ENCODE measurements around the gene GRPEL2.

GRPEL2 gene

GRCh38 chr5:149356391-149356790 is 11.1 kb downstream of the GRPEL2 start (continued):
- TF ChIP-seq, protein P1, sequence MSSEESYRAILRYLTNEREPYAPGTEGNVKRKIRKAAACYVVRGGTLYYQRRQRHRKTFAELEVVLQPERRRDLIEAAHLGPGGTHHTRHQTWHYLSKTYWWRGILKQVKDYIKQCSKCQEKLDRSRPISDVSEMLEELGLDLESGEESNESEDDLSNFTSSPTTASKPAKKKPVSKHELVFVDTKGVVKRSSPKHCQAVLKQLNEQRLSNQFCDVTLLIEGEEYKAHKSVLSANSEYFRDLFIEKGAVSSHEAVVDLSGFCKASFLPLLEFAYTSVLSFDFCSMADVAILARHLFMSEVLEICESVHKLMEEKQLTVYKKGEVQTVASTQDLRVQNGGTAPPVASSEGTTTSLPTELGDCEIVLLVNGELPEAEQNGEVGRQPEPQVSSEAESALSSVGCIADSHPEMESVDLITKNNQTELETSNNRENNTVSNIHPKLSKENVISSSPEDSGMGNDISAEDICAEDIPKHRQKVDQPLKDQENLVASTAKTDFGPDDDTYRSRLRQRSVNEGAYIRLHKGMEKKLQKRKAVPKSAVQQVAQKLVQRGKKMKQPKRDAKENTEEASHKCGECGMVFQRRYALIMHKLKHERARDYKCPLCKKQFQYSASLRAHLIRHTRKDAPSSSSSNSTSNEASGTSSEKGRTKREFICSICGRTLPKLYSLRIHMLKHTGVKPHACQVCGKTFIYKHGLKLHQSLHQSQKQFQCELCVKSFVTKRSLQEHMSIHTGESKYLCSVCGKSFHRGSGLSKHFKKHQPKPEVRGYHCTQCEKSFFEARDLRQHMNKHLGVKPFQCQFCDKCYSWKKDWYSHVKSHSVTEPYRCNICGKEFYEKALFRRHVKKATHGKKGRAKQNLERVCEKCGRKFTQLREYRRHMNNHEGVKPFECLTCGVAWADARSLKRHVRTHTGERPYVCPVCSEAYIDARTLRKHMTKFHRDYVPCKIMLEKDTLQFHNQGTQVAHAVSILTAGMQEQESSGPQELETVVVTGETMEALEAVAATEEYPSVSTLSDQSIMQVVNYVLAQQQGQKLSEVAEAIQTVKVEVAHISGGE (tag by site-specific recombination; conservative IDR thresholded peaks at IDR 0.05; ENCODE audit: low read depth): no peak
- no peak for TF ChIP-seq ZNF768 (tag by site-specific recombination; IDR thresholded peaks at IDR 0.05)

GRCh38 chr5:149357370-149358293 is 12.3 kb downstream of the GRPEL2 start, which contains the start of gene PCYOX1L:
Gene PCYOX1L (plus strand): TSS chr5:149358046. CDS start chr5:149358069, 23 bp downstream.
- Histone ChIP-seq H3K4me3 (ENCODE audit: low read depth, low read length) (peak within 1 kb of the TSS; percentile 78), H3K4me1 (ENCODE audit: control insufficient read depth, insufficient read depth, low read length) (no peaks in the 10 kb centered on the region), H3K9me3 (ENCODE audit: control insufficient read depth, insufficient read depth, low read depth, low read length) (no peaks in the 10 kb centered on the region), H3K36me3 (ENCODE audit: control insufficient read depth in 2 of 2, insufficient read depth in 1 of 2, low read length in 2 of 2) (peaks cover 12 to 34% of the 10 kb centered on the region in 2 experiments), H3K27ac (ENCODE audit: extremely low read depth, low read depth, low read length) (peak within 1 kb of the TSS; percentile 61; the same call in 1 of the 2 replicates)
- POLR2A ChIA-PET: interaction anchor here (0.6 to 5.6 kb wide), 11 partner anchors 8 to 194 kb away, joined by 3 to 77 read pairs (median 6); partner anchors contain the start of genes CSNK1A1 and GRPEL2
- CTCF ChIA-PET: interaction anchor here (0.6 to 1.8 kb wide), 11 partner anchors 9 to 216 kb away, joined by 3 to 21 read pairs (median 5); partner anchors contain the start of genes ABLIM3, AFAP1L1 and GRPEL2
- TF ChIP-seq ZNF660 (tag by site-specific recombination; IDR thresholded peaks at IDR 0.05): peak; percentile 41
- TF ChIP-seq, protein P2, sequence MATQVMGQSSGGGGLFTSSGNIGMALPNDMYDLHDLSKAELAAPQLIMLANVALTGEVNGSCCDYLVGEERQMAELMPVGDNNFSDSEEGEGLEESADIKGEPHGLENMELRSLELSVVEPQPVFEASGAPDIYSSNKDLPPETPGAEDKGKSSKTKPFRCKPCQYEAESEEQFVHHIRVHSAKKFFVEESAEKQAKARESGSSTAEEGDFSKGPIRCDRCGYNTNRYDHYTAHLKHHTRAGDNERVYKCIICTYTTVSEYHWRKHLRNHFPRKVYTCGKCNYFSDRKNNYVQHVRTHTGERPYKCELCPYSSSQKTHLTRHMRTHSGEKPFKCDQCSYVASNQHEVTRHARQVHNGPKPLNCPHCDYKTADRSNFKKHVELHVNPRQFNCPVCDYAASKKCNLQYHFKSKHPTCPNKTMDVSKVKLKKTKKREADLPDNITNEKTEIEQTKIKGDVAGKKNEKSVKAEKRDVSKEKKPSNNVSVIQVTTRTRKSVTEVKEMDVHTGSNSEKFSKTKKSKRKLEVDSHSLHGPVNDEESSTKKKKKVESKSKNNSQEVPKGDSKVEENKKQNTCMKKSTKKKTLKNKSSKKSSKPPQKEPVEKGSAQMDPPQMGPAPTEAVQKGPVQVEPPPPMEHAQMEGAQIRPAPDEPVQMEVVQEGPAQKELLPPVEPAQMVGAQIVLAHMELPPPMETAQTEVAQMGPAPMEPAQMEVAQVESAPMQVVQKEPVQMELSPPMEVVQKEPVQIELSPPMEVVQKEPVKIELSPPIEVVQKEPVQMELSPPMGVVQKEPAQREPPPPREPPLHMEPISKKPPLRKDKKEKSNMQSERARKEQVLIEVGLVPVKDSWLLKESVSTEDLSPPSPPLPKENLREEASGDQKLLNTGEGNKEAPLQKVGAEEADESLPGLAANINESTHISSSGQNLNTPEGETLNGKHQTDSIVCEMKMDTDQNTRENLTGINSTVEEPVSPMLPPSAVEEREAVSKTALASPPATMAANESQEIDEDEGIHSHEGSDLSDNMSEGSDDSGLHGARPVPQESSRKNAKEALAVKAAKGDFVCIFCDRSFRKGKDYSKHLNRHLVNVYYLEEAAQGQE (tag by site-specific recombination; IDR thresholded peaks at IDR 0.05): 0 out of 2 replicates have a peak, but pooled peaks have one; percentile 32
- TF ChIP-seq ZNF600 (tag by site-specific recombination; IDR thresholded peaks at IDR 0.05): no peak
- no peak for TF ChIP-seq ZNF391 (tag by site-specific recombination; IDR thresholded peaks at IDR 0.05; ENCODE audit: borderline replicate concordance, low read depth)
- no peak for TF ChIP-seq HOXD13 (CRISPR knock-in tag; IDR thresholded peaks at IDR 0.05; ENCODE audit: borderline replicate concordance)
- no peak for TF ChIP-seq ZNF513 (tag by site-specific recombination; IDR thresholded peaks at IDR 0.05)
- 0 out of 2 replicates have a peak, but pooled peaks have one; percentile 27 for TF ChIP-seq ZNF221 (tag by site-specific recombination; IDR thresholded peaks at IDR 0.05; ENCODE audit: borderline replicate concordance)
- TF ChIP-seq ZNF585B (tag by site-specific recombination; IDR thresholded peaks at IDR 0.05): no peak
- TF ChIP-seq ZFP37 (tag by site-specific recombination; IDR thresholded peaks at IDR 0.05): no peak
- TF ChIP-seq, protein P3, sequence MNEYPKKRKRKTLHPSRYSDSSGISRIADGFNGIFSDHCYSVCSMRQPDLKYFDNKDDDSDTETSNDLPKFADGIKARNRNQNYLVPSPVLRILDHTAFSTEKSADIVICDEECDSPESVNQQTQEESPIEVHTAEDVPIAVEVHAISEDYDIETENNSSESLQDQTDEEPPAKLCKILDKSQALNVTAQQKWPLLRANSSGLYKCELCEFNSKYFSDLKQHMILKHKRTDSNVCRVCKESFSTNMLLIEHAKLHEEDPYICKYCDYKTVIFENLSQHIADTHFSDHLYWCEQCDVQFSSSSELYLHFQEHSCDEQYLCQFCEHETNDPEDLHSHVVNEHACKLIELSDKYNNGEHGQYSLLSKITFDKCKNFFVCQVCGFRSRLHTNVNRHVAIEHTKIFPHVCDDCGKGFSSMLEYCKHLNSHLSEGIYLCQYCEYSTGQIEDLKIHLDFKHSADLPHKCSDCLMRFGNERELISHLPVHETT (tag by site-specific recombination; IDR thresholded peaks at IDR 0.05): no peak
- TF ChIP-seq ZSCAN30 (tag by site-specific recombination; IDR thresholded peaks at IDR 0.05): peak; percentile 78
- 0 out of 2 replicates have a peak, but pooled peaks have one; percentile 9 for TF ChIP-seq SP7 (tag by site-specific recombination; IDR thresholded peaks at IDR 0.05)
- TF ChIP-seq ZNF558 (tag by site-specific recombination; IDR thresholded peaks at IDR 0.05): no peak
- TF ChIP-seq ZIC2 (tag by site-specific recombination; IDR thresholded peaks at IDR 0.05): 0 out of 2 replicates have a peak, but pooled peaks have one; percentile 87
- TF ChIP-seq, protein P4, sequence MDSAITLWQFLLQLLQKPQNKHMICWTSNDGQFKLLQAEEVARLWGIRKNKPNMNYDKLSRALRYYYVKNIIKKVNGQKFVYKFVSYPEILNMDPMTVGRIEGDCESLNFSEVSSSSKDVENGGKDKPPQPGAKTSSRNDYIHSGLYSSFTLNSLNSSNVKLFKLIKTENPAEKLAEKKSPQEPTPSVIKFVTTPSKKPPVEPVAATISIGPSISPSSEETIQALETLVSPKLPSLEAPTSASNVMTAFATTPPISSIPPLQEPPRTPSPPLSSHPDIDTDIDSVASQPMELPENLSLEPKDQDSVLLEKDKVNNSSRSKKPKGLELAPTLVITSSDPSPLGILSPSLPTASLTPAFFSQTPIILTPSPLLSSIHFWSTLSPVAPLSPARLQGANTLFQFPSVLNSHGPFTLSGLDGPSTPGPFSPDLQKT (IDR thresholded peaks at IDR 0.05; ENCODE audit: borderline replicate concordance, low read depth, low read length): no peak
- no peak for TF ChIP-seq ZNF398 (tag by site-specific recombination; IDR thresholded peaks at IDR 0.05)
- no peak for TF ChIP-seq ZNF777 (tag by site-specific recombination; IDR thresholded peaks at IDR 0.05; ENCODE audit: borderline replicate concordance)
- no peak for TF ChIP-seq ZNF266 (tag by site-specific recombination; IDR thresholded peaks at IDR 0.05; ENCODE audit: low read depth)
- TF ChIP-seq KLF8 (tag by site-specific recombination; IDR thresholded peaks at IDR 0.05): peak; percentile 68; the same call in 1 of the 2 replicates
